ENCODE data around the gene EGLN2.
"Not testable (repeated sequence)": the region's sequence is repeated elsewhere in the genome, so short reads cannot be mapped to it uniquely, and the experiment has no call there.

EGLN2 gene

GRCh38 chr19:40819479-40820234 is 20.7 kb downstream of the EGLN2 start:
- peak; percentile 70 for DNase-seq (ENCODE audit: low spot score)

- no peak for DNase-seq (ENCODE audit: low spot score)
Observed at GRCh38 chr19:40822161-40822560, 23.2 kb downstream of the EGLN2 start.

DNA sequence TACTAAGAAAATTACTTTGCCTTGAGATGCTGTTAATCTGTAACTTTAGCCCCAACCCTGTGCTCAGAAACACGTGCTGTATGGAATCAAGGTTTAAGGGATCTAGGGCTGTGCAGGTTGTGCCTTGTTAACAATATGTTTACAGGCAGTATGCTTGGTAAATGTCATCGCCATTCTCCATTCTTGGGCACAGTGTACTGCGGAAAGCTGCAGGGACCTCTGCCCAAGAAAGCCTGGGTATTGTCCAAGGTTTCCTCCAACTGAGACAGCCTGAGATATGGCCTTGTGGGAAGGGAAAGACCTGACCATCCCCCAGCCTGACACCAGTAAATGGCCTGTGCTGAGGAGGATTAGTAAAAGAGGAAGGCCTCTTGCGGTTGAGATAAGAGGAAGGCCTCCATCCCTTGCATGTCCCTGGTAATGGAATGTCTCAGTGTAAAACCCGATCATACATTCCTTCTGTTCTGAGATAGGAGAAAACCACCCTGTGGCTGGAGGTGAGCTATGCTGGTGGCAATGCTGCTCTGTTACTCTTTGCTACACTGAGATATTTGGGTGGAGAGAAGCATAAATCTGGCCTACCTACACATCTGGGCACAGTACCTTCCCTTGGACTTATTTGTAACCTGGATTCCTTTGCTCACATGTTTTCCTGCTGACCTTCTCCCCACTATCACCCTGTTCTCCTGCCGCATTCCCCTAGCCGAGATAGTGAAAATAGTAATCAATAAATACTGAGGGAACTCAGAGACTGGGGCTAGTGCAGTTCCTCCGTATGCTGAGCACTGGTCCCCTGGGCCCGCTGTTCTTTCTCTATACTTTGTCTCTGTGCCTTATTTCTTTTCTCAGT is 23.9 kb downstream of the EGLN2 start:
- not testable (repeated sequence) for DNase-seq (ENCODE audit: low spot score)

GRCh38 chr19:40824916-40825315 is 25.9 kb downstream of the EGLN2 start:
- DNase-seq (ENCODE audit: low spot score) = not testable (repeated sequence)

GRCh38 chr19:40825460-40826095 is 26.6 kb downstream of the EGLN2 start:
- DNase-seq (ENCODE audit: low spot score) = not testable (repeated sequence)

DNA sequence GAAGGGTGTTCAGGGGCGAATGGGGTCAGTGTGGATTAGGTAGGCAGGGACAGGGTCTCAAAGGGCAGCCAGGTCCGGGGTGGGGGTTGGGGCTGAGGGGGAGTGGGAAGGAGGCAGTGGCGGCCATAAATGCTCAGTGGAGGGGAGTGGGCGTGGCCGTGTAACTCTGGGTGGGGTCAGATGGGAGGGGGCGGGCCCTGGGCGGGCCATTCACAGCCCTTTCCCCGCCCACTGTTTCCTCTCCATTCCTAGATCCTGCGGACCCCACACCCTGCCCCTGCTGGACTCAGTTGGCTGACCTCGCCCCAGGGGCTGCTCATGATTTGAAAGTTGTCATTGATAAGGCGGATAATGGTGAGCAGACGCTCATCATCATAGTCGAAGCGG is 27.3 kb downstream of the EGLN2 start:
- DNase-seq (ENCODE audit: low spot score) = not testable (repeated sequence)

DNA sequence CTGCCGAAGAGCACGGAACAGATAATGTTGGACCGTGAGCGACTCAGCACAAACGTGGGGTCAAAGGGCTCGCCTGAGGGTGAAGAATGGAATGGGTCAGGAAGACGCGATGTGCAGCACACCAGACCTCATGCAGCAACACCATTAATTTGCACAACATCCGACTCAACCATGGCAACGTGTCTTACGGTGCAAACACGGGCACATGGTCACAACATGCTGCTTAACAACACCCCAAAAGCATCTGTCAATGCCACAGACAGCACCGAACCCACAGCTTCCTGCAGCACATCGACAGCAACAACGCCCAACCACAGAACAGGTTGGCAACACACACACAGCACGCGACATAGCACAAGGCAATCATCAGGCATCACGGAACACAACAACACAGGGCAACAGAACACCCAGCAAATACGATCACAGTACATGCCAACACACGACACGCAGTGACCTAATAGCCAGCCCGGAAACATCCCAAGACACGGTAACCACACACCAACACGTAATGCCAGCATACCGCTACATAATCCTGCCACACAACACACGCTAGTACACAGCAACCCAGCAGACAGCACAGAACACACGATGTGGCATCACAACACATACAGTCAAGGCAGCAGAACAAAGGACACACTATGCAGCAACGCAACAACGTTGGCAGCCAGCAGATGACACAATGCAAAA is 27.9 kb downstream of the EGLN2 start:
- not testable (repeated sequence) for DNase-seq (ENCODE audit: low spot score)

DNA sequence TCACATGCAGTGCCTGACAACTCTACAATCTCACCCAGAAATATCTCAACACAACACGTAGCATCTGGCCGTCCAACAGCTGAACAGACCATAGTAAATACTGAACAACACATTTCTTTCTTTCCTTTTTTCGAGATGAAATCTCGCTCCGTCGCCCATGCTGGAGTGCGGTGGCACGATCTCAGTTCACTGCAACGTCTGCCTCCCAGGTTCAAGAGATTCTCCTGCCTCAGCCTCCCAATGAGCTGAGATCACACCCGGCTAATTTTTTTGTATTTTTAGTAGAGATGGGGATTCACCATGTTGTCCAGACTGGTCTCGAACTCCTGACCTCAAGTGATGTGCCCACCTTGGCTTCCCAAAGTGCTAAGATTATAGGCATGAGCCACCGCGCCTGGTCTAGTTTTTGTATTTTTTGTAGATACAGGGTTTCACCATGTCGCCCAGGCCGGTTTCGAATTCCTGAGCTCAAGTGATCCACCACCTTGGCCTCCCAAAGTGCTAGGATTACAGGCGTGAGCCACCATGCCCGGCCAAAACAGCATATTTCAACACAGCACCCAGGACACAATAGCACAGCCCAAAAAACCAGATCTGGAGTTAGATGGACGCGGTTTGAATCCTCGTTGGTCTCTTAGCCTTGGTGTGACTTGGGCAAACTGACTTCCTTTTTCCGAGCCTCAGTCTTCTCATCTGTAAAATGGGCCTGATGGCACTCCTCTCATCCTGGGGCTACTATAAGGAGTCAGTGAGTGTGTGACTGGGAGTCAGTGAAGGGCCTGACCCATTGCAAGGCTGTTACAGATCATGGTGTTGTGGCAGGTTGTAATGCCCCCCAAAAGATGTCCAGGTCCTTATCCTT is 28.6 kb downstream of the EGLN2 start:
- DNase-seq (ENCODE audit: low spot score) = no peak

GRCh38 chr19:40829205-40829604 is 30.2 kb downstream of the EGLN2 start:
- DNase-seq (ENCODE audit: low spot score) = no peak

DNA sequence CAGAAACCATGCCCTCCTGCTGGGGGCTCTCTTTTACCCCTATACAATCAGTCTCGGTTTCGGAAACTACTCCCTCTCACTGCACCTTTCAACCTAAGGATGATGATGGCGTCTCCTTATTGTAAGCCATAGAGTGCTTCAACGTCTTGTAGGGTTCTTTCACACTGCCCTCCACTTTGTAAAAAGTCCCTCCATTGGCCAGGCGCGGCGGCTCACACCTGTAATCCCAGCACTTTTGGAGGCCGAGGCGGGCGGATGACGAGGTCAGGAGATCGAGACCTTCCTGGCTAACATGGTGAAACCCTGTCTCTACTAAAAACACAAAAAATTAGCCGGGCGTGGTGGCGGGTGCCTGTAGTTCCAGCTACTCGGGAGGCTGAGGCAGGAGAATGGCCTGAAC is 31.8 kb downstream of the EGLN2 start:
- DNase-seq (ENCODE audit: low spot score) = not testable (repeated sequence)

- DNase-seq (ENCODE audit: low spot score) = no peak
Observed at GRCh38 chr19:40831502-40832430, 32.8 kb downstream of the EGLN2 start.

DNA sequence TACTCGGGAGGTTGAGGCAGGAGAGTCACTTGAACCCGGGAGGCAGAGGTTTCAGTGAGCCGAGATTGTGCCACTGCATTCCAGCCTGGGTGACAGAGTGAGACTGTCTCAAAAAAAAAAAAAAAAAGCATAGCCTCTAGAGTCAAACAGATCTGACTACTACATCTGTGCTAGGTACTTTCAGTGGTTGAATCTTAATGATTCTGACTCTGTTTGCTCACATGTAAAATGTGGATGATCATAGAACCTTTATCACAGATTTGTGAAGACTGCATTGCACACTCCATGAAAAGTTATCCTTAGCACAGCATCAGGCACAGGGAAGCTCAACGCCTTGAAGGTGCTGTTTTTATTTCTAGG is 33.4 kb downstream of the EGLN2 start:
- DNase-seq (ENCODE audit: low spot score) = not testable (repeated sequence)

DNA sequence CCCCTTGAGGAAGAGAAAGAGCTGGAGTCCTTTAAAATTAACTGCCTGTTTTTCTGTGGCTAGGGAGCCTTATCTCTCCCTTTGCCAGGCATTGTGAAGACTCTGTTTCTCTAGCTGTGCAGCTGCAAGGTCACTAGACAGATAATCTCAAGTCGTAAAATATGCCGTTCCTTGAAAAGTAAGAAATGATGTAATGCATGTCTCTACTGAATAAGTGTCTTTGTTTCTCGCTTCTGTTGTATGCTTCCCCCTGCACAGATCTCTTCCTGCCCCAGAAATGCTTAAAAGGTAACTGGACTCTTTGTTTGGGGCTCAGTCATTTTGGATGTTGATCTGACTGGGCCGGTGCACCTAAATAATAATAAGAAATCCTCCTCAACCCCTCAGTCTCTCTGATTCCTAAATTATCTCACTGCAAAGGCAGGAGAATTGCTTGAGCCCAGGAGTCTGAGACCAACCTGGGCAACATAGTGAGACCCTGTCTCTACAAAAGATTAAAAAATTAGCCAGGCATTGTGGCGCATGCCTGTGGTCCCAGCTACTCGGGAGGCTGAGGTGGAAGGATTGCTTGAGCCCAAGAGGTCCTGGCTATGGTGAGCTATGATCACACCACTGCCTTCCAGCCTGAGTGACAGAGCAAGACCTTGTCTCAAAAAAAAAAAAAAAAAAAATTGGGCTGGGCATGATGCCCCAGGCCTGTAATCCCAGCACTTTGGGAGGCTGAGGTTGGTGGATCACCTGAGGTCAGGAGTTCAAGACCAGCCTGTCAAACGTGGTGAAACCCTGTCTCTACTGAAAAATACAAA is 34.9 kb downstream of the EGLN2 start:
- DNase-seq (ENCODE audit: low spot score) = not testable (repeated sequence)

- no peak for DNase-seq (ENCODE audit: low spot score)
Observed at GRCh38 chr19:40836754-40837429, 37.9 kb downstream of the EGLN2 start.

DNA sequence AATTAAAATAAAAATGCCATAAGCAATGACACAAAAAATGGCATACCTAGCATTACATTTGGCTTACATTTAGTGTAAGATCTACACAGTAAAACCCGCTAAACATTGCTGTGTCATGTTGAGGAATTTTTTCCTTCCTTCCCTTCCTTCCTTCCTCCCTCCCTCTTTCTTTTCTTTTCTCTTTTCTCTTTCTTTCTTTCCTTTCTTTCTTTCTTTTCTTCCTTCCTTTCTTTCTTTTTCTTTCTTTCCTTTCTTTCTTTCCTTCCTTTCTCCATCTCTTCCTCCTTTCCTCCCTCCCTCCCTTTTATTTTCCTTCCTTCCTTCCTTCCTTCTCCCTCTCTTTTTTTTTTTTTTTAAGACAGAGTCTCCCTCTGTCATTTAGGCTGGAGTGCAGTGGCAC is 39.5 kb downstream of the EGLN2 start:
- DNase-seq (ENCODE audit: low spot score) = not testable (repeated sequence)

GRCh38 chr19:40842012-40842411 is 43.0 kb downstream of the EGLN2 start:
- not testable (repeated sequence) for DNase-seq (ENCODE audit: low spot score)

GRCh38 chr19:40842997-40843652 is 44.1 kb downstream of the EGLN2 start:
- DNase-seq (ENCODE audit: low spot score) = not testable (repeated sequence)

GRCh38 chr19:40843653-40844052 is 44.7 kb downstream of the EGLN2 start:
- not testable (repeated sequence) for DNase-seq (ENCODE audit: low spot score)

Measured in NAMALWA (cell line).